ENCODE data around the gene GABRB1.

- TF ChIP-seq CTCF (IDR thresholded peaks at IDR 0.05; ENCODE audit: low read depth, low read length) (no peak), EZH2phosphoT487 (IDR thresholded peaks at IDR 0.05; ENCODE audit: low read depth) (no peak)
These were observed 124.6 kb downstream of the GABRB1 start for GRCh38 chr4:47155919-47156318.
